SK-N-SH treated with all-trans-retinoic acid at 6 μM for 48 hours (cell line): Measurements from ENCODE around the gene CNIH2.

Experiments
- ATAC-seq: fragments of 200-7000 bp; cut with Tn5 transposase; 3 replicates; pipeline ENCODE4 v1.9.1; 2020; ENCODE audit warnings: mild to moderate bottlenecking, moderate library complexity
- ARNTL ChIP-seq: fragments of 450-650 bp; formaldehyde crosslinking; IDR thresholded peaks from 2 replicates; pipeline ENCODE4 v1.5.0; 2020; ENCODE audit warnings: low read depth, mild to moderate bottlenecking, moderate library complexity, borderline replicate concordance
- BACH2 ChIP-seq: fragments of 250-450 bp; sonication (Bioruptor Pico); IDR thresholded peaks from 2 replicates; pipeline ENCODE4 v1.9.0; 2021; ENCODE audit warnings: mild to moderate bottlenecking, borderline replicate concordance
- CREB5 ChIP-seq: fragments of 250-450 bp; sonication (Bioruptor Pico); IDR thresholded peaks from 2 replicates; pipeline ENCODE4 v1.5.1; 2020; ENCODE audit warnings: low read depth, mild to moderate bottlenecking, moderate library complexity
- CSDC2 ChIP-seq: fragments of 250-450 bp; sonication (Bioruptor Pico); IDR thresholded peaks from 2 replicates; pipeline ENCODE4 v1.5.0; 2020; ENCODE audit warnings: mild to moderate bottlenecking, moderate library complexity
- CSRNP3 ChIP-seq: fragments of 250-450 bp; sonication (Bioruptor Pico); IDR thresholded peaks from 2 replicates; pipeline ENCODE4 v1.5.1; 2021; ENCODE audit warnings: mild to moderate bottlenecking, moderate library complexity
- ISL1 ChIP-seq: fragments of 250-450 bp; sonication (Bioruptor Pico); IDR thresholded peaks from 2 replicates; pipeline ENCODE4 v2.1.2; 2022; ENCODE audit warnings: mild to moderate bottlenecking, moderate library complexity
- OSR1 ChIP-seq: fragments of 250-450 bp; sonication (Bioruptor Pico); IDR thresholded peaks from 2 replicates; pipeline ENCODE4 v1.8.0; 2022; ENCODE audit warnings: moderate library complexity, mild to moderate bottlenecking, inconsistent platforms
- POU6F1 ChIP-seq: fragments of 250-450 bp; sonication (Bioruptor Pico); IDR thresholded peaks from 2 replicates; pipeline ENCODE4 v1.8.0; 2021; ENCODE audit warnings: low read depth, mild to moderate bottlenecking, moderate library complexity, borderline replicate concordance
- PPARA ChIP-seq: fragments of 250-450 bp; sonication (Bioruptor Pico); IDR thresholded peaks from 2 replicates; pipeline ENCODE4 v1.5.0; 2020; ENCODE audit warnings: mild to moderate bottlenecking, borderline replicate concordance
- RARB ChIP-seq: fragments of 250-450 bp; sonication (Bioruptor Pico); IDR thresholded peaks from 2 replicates; pipeline ENCODE4 v1.8.0; 2021; ENCODE audit warnings: mild to moderate bottlenecking, moderate library complexity
- TCF4 ChIP-seq: fragments of 250-450 bp; sonication (Bioruptor Pico); IDR thresholded peaks from 2 replicates; pipeline ENCODE4 v1.8.0; 2021; ENCODE audit warnings: mild to moderate bottlenecking, moderate library complexity, borderline replicate concordance
- TSHZ2 ChIP-seq: fragments of 250-450 bp; sonication (Bioruptor Pico); IDR thresholded peaks from 2 replicates; pipeline ENCODE4 v1.5.0; 2020; ENCODE audit warnings: mild to moderate bottlenecking, moderate library complexity
- ZC3H10 ChIP-seq: fragments of 250-450 bp; sonication (Bioruptor Pico); IDR thresholded peaks from 2 replicates; pipeline ENCODE4 v1.5.1; 2021; ENCODE audit warnings: mild to moderate bottlenecking, moderate library complexity
- ZFP3 ChIP-seq: fragments of 250-450 bp; sonication (Bioruptor Pico); IDR thresholded peaks from 2 replicates; pipeline ENCODE4 v1.5.0; 2020; ENCODE audit warnings: mild to moderate bottlenecking, moderate library complexity
- ZNF565 ChIP-seq: fragments of 450-650 bp; formaldehyde crosslinking; conservative IDR thresholded peaks from 2 replicates; pipeline ENCODE4 v1.5.0; 2020; ENCODE audit warnings: low read depth, mild to moderate bottlenecking, moderate library complexity
- ZNF70 ChIP-seq: fragments of 450-650 bp; formaldehyde crosslinking; IDR thresholded peaks from 2 replicates; pipeline ENCODE4 v1.5.0; 2020; ENCODE audit warnings: mild to moderate bottlenecking, moderate library complexity
- ZNF8 ChIP-seq: fragments of 450-650 bp; formaldehyde crosslinking; IDR thresholded peaks from 2 replicates; pipeline ENCODE4 v1.5.0; 2020; ENCODE audit warnings: mild to moderate bottlenecking, moderate library complexity

The CNIH2 gene

GRCh38 chr11:66325263-66325671 is 47.3 kb downstream of the CNIH2 start:
- TF ChIP-seq TSHZ2 (CRISPR knock-in tag) (no peak), ZFP3 (CRISPR knock-in tag) (no peak), OSR1 (CRISPR knock-in tag) (no peak), CREB5 (CRISPR knock-in tag) (no peak), CSDC2 (CRISPR knock-in tag) (no peak), CSRNP3 (CRISPR knock-in tag) (no peak), ISL1 (CRISPR knock-in tag) (no peak), ZNF70 (CRISPR knock-in tag) (no peak), POU6F1 (CRISPR knock-in tag) (no peak), ZNF565 (CRISPR knock-in tag) (no peak), PPARA (CRISPR knock-in tag) (no peak), TCF4 (CRISPR knock-in tag) (no peak), ARNTL (no peak), ZC3H10 (no peak), RARB (no peak)
- ATAC-seq = no peak

GRCh38 chr11:66326261-66327111 is 48.5 kb downstream of the CNIH2 start:
- TF ChIP-seq POU6F1 (CRISPR knock-in tag) (no peak), BACH2 (CRISPR knock-in tag) (no peak), TCF4 (CRISPR knock-in tag) (no peak), ZC3H10 (no peak), ZNF8 (CRISPR knock-in tag) (no peak), CSRNP3 (CRISPR knock-in tag) (no peak)
- peak; percentile 62 for ATAC-seq
